Neural cell (in vitro differentiated cells): ENCODE results near the gene ZNF280C. TPM values are rescaled to one million over a fixed set of nuclear protein-coding genes. Genes with fewer than 3 reads are reported as not detected.

Experiments
- H2AFZ ChIP-seq: fragments of 200-600, 300-800 bp; sonication (generic), shearing (Covaris generic); 2 replicates; pipeline ENCODE4 v1.6.0; 2014; ENCODE audit warnings: low read depth, mild to moderate bottlenecking, antibody characterized with exemption, low read length, moderate library complexity
- H3F3A ChIP-seq: fragments of 200-600 bp; shearing (Covaris generic); 2 replicates; pipeline ENCODE4 v1.6.1; 2016; ENCODE audit warnings: mild to moderate bottlenecking, moderate library complexity, mixed read lengths, antibody characterized with exemption, low read length; ENCODE audit not compliant: insufficient read depth, poor library complexity, severe bottlenecking
- H3K27ac ChIP-seq: fragments of 200-600, 300-800 bp; sonication (generic), shearing (Covaris generic); 2 replicates; pipeline ENCODE4 v1.5.1; 2014; ENCODE audit warnings: mild to moderate bottlenecking, low read length, moderate library complexity
- H3K27me3 ChIP-seq: fragments of 300-800, 200-600 bp; sonication (generic), shearing (Covaris generic); 2 replicates; pipeline ENCODE4 v1.6.0; 2014; ENCODE audit warnings: mild to moderate bottlenecking, low read depth, low read length, moderate library complexity; ENCODE audit not compliant: insufficient read depth
- H3K36me3 ChIP-seq: fragments of 300-800, 200-600 bp; sonication (generic), shearing (Covaris generic); 2 replicates; pipeline ENCODE4 v1.5.1; 2014; ENCODE audit warnings: mild to moderate bottlenecking, antibody characterized with exemption, low read length, moderate library complexity; ENCODE audit not compliant: insufficient read depth
- H3K4me2 ChIP-seq: fragments of 300-800, 200-600 bp; sonication (generic), shearing (Covaris generic); 2 replicates; pipeline ENCODE4 v1.6.0; 2014; ENCODE audit warnings: mild to moderate bottlenecking, low read length
- H3K4me3 ChIP-seq: fragments of 300-800, 200-600 bp; sonication (generic), shearing (Covaris generic); 2 replicates; pipeline ENCODE4 v1.5.1; 2014; ENCODE audit warnings: mild to moderate bottlenecking, low read length, moderate library complexity
- H3K79me2 ChIP-seq: fragments of 200-600 bp; shearing (Covaris generic); replicated peaks from 2 replicates; pipeline ENCODE4 v1.6.0; 2014; ENCODE audit warnings: mild to moderate bottlenecking, low read length, moderate library complexity; ENCODE audit not compliant: insufficient read depth
- H3K9ac ChIP-seq: fragments of 300-800, 200-600 bp; sonication (generic), shearing (Covaris generic); 2 replicates; pipeline ENCODE4 v1.6.1; 2016; ENCODE audit warnings: mild to moderate bottlenecking, low read length, mixed read lengths
- H3K9me2 ChIP-seq: fragments of 200-600 bp; shearing (Covaris generic); 2 replicates; pipeline ENCODE4 v1.6.1; 2016; ENCODE audit warnings: mild to moderate bottlenecking, low read length, mixed read lengths; ENCODE audit not compliant: insufficient read depth
- H3K9me3 ChIP-seq: fragments of 200-600, 300-800 bp; sonication (generic), shearing (Covaris generic); 2 replicates; pipeline ENCODE4 v1.6.1; 2016; ENCODE audit warnings: mild to moderate bottlenecking, mixed run types, low read length, moderate library complexity, mixed read lengths
- H4K20me1 ChIP-seq: fragments of 200-600 bp; shearing (Covaris generic); 2 replicates; pipeline ENCODE4 v1.6.1; 2016; ENCODE audit warnings: mild to moderate bottlenecking, mixed run types; ENCODE audit not compliant: insufficient read depth
- EP300 ChIP-seq: fragments of 450-650 bp; conservative IDR thresholded peaks from 2 replicates; pipeline ENCODE4 v1.6.1; 2014; ENCODE audit warnings: antibody characterized with exemption, mild to moderate bottlenecking, moderate library complexity; ENCODE audit not compliant: poor library complexity, severe bottlenecking
- EZH2 ChIP-seq: fragments of 200-600, 300-800 bp; shearing (Covaris generic), sonication (generic); IDR thresholded peaks from 2 replicates; pipeline ENCODE4 v1.6.1; 2014; ENCODE audit warnings: antibody characterized with exemption, low read length, borderline replicate concordance, mild to moderate bottlenecking; ENCODE audit not compliant: insufficient read depth, poor library complexity, severe bottlenecking
- MXI1 ChIP-seq: fragments of 450-650 bp; conservative IDR thresholded peaks from 2 replicates; pipeline ENCODE4 v1.6.1; 2014; ENCODE audit warnings: antibody characterized with exemption, mild to moderate bottlenecking; ENCODE audit not compliant: poor library complexity, severe bottlenecking
- POLR2AphosphoS5 ChIP-seq: IDR thresholded peaks from 2 replicates; pipeline ENCODE4 v1.6.1; 2012
- RAD21 ChIP-seq: fragments of 450-650 bp; conservative IDR thresholded peaks from 2 replicates; pipeline ENCODE4 v1.6.1; 2014; ENCODE audit warnings: antibody characterized with exemption, mild to moderate bottlenecking, moderate library complexity
- SMC3 ChIP-seq: fragments of 450-650 bp; conservative IDR thresholded peaks from 2 replicates; pipeline ENCODE4 v1.6.1; 2014; ENCODE audit warnings: antibody characterized with exemption, mild to moderate bottlenecking, moderate library complexity; ENCODE audit not compliant: poor library complexity
- TAF1 ChIP-seq: IDR thresholded peaks from 2 replicates; pipeline ENCODE4 v1.6.1; 2012; ENCODE audit warnings: low read depth
- polyA plus RNA-seq: library from polyadenylated mRNA; depleted of rRNA; stranded (reverse); fragments of >200 nt; gene quantifications from 2 replicates; pipeline ENCODE4 v1.2.3, GENCODE V29; 2014
- TF ChIP-seq, protein P1 (sequence below): fragments of 450-650 bp; IDR thresholded peaks from 2 replicates; pipeline ENCODE4 v1.5.1; 2014; ENCODE audit warnings: antibody characterized with exemption, mild to moderate bottlenecking, moderate library complexity; ENCODE audit not compliant: poor library complexity, severe bottlenecking
- TF ChIP-seq, protein P2 (sequence below): IDR thresholded peaks from 2 replicates; pipeline ENCODE4 v1.6.1; 2012; ENCODE audit warnings: borderline replicate concordance

Gene ZNF280C
- polyA plus RNA-seq, 1 donor from 2014 or later = 9.5 TPM

DNA sequence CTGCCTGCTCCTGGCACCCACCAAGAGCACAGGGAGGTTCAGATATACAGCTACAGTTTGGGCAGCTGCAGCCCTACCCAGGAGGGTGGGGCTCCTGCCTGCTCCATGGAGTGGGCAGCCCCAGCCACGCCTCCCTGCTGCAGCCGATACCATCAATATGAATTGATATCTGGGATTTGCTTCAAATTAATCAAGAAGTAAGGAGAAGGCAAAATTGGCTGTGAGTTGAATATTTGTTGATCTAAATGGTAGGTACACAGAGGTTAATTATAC lies 31.2 kb upstream of the ZNF280C start:
- H3K36me3 ChIP-seq = no peaks in the 10 kb centered on the region
- H3F3A ChIP-seq = no peaks in the 10 kb centered on the region
- H4K20me1 ChIP-seq = no peaks in the 10 kb centered on the region
- no peaks in the 10 kb centered on the region for H3K79me2 ChIP-seq
- H3K9me3 ChIP-seq = no peaks in the 10 kb centered on the region
- no peak overlapping the region for H2AFZ ChIP-seq
- H3K9ac ChIP-seq = no peak overlapping the region
- no peak overlapping the region for H3K27ac ChIP-seq
- H3K9me2 ChIP-seq = no peaks in the 10 kb centered on the region
- no peak overlapping the region for H3K4me2 ChIP-seq
- no peak overlapping the region for H3K4me3 ChIP-seq
- no peaks in the 10 kb centered on the region for H3K27me3 ChIP-seq
- TF ChIP-seq SMC3 = no peak
- no peak for TF ChIP-seq EZH2
- TF ChIP-seq TAF1 = no peak
- TF ChIP-seq RAD21 = no peak
- no peak for TF ChIP-seq EP300
- TF ChIP-seq, protein P1, sequence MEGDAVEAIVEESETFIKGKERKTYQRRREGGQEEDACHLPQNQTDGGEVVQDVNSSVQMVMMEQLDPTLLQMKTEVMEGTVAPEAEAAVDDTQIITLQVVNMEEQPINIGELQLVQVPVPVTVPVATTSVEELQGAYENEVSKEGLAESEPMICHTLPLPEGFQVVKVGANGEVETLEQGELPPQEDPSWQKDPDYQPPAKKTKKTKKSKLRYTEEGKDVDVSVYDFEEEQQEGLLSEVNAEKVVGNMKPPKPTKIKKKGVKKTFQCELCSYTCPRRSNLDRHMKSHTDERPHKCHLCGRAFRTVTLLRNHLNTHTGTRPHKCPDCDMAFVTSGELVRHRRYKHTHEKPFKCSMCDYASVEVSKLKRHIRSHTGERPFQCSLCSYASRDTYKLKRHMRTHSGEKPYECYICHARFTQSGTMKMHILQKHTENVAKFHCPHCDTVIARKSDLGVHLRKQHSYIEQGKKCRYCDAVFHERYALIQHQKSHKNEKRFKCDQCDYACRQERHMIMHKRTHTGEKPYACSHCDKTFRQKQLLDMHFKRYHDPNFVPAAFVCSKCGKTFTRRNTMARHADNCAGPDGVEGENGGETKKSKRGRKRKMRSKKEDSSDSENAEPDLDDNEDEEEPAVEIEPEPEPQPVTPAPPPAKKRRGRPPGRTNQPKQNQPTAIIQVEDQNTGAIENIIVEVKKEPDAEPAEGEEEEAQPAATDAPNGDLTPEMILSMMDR = no peak
- no peak for TF ChIP-seq POLR2AphosphoS5
- TF ChIP-seq, protein P2, sequence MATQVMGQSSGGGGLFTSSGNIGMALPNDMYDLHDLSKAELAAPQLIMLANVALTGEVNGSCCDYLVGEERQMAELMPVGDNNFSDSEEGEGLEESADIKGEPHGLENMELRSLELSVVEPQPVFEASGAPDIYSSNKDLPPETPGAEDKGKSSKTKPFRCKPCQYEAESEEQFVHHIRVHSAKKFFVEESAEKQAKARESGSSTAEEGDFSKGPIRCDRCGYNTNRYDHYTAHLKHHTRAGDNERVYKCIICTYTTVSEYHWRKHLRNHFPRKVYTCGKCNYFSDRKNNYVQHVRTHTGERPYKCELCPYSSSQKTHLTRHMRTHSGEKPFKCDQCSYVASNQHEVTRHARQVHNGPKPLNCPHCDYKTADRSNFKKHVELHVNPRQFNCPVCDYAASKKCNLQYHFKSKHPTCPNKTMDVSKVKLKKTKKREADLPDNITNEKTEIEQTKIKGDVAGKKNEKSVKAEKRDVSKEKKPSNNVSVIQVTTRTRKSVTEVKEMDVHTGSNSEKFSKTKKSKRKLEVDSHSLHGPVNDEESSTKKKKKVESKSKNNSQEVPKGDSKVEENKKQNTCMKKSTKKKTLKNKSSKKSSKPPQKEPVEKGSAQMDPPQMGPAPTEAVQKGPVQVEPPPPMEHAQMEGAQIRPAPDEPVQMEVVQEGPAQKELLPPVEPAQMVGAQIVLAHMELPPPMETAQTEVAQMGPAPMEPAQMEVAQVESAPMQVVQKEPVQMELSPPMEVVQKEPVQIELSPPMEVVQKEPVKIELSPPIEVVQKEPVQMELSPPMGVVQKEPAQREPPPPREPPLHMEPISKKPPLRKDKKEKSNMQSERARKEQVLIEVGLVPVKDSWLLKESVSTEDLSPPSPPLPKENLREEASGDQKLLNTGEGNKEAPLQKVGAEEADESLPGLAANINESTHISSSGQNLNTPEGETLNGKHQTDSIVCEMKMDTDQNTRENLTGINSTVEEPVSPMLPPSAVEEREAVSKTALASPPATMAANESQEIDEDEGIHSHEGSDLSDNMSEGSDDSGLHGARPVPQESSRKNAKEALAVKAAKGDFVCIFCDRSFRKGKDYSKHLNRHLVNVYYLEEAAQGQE = no peak
- no peak for TF ChIP-seq MXI1

DNA sequence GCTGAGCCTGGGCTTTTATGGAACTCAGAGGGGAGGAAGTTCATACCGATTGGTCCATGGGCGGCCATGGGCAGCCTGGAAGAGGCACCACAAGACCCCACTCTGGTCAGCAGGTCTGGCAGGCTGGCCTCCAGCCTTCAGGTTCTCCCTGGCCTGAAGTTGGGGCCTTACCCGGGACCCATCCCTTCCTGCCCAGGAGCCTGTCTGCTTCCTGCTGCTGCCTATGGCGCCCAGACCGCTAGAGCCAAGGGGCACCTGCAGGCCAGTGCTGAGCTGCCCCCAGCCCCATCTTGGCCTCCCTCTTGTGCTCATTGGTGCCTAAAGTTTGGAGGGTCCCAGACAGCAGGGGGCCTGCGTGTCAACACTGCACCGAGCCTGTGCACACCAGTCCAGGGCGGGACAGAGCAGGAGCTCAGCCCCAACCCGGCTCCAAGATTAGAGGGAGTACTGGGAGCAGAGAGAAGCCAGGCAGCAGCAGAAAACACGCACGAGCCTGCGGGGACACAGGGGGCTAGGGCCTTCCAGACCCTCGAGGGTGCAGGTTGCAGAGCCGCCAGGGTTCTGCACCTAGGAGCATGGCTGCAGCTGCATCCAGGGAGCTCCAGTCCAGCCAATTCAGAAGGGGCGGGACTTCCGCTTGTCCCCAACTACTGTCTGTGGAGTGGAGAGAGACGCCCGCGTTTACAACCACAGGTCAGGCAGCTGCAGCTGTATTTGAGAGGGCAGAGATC lies 30.7 kb upstream of the ZNF280C start:
- H3K9me3 ChIP-seq = no peaks in the 10 kb centered on the region
- H4K20me1 ChIP-seq = no peaks in the 10 kb centered on the region
- no peak overlapping the region for H3K4me3 ChIP-seq
- no peaks in the 10 kb centered on the region for H3K36me3 ChIP-seq
- H3K79me2 ChIP-seq = no peaks in the 10 kb centered on the region
- TF ChIP-seq EZH2 = no peak
- no peak for TF ChIP-seq TAF1
- TF ChIP-seq, protein P1 = no peak
- TF ChIP-seq POLR2AphosphoS5 = no peak
- TF ChIP-seq MXI1 = no peak
- TF ChIP-seq, protein P2 = no peak
- TF ChIP-seq EP300 = no peak
- no peak for TF ChIP-seq RAD21
- TF ChIP-seq SMC3 = no peak
- no peaks in the 10 kb centered on the region for H3F3A ChIP-seq
- no peak overlapping the region for H3K9ac ChIP-seq
- H3K4me2 ChIP-seq = no peak overlapping the region
- H2AFZ ChIP-seq = no peak overlapping the region
- H3K27ac ChIP-seq = no peak overlapping the region
- no peaks in the 10 kb centered on the region for H3K9me2 ChIP-seq
- no peaks in the 10 kb centered on the region for H3K27me3 ChIP-seq
